Measurements from ENCODE around the gene KIF26B.
A peak's percentile ranks its signal among the peaks of the same experiment; 100 is the strongest.

Gene KIF26B

DNA sequence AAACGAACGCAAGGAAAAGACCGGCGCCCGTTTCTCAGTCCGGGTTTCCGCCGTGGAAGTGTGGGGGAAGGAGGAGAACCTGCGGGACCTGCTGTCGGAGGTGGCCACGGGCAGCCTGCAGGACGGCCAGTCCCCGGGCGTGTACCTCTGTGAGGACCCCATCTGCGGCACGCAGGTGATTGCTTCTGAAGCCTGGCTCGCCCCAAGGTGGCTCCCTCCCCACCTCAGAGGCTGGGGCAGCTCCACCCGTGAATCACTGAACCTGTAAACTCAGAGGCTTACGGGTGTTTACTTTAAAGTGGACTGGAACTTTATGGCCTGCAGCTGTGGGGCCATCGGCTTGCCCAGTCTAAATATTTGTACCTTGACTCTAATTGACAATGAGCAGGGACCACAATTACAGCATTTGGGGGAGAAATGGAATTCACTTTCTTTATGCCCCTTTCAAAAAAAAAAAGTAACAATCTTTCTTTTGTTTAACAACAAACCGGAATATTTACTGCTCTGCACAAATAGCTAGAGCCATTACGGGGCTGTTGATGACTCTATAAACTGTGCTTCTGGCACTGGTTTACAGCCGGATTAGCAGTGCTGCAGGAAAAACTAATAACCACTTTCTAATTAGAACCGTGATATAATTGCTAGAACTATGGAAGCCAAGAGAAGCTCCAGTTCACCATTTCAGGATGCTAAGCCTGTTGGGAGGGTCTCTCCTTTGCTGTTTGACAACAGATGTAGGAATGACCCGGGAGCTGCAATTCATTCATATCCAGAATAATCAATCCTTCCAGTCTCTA is 454.8 kb downstream of the KIF26B start:
- peak; percentile 40 for DNase-seq

DNA sequence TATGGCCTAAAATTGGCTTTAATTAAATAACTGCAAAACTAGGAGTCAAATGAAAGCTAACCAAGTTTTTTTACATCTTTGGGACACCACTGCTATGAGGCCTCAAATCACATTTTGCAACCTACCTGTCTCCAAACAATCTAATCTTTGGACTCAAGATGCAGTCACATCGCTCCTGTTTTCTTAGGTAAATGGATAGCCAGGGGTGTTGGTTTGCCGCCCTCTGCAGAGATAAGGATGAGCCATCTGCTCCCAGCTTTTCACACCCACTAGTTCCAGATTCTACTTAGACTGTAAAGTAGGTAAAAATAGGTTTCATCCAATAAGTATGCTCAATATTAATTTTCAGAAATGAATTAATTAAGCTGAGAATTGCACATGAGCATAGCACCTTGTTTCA is 456.5 kb downstream of the KIF26B start:
- DNase-seq, result no peak

- no peak for DNase-seq
Measured at GRCh38 chr1:245614476-245614875, 459.7 kb downstream of the KIF26B start.

GRCh38 chr1:245615001-245615400 is 460.2 kb downstream of the KIF26B start:
- no peak for DNase-seq

GRCh38 chr1:245621589-245621988 is 466.8 kb downstream of the KIF26B start:
- no peak for DNase-seq

GRCh38 chr1:245622332-245623014 is 467.7 kb downstream of the KIF26B start:
- DNase-seq, result no peak

DNA sequence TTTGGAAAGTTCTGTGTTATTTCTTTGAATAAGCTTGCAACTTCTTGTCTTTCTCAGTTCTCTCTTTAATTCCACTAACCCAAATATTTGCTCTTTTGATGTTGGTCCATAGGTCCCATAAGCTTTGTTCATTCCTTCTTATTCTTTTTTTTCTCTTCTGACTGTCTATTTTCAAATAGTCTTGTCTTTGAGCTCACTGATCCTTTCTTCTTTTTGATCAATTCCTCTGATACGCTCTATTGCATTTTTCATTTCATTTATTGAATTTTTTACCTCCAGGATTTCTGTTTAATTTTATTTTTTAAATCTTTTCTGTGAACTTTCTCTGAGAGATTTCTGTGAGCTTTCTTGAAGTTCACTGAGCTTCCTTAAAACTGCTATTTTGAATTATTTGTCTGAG is 486.6 kb downstream of the KIF26B start:
- DNase-seq, result no peak

DNA sequence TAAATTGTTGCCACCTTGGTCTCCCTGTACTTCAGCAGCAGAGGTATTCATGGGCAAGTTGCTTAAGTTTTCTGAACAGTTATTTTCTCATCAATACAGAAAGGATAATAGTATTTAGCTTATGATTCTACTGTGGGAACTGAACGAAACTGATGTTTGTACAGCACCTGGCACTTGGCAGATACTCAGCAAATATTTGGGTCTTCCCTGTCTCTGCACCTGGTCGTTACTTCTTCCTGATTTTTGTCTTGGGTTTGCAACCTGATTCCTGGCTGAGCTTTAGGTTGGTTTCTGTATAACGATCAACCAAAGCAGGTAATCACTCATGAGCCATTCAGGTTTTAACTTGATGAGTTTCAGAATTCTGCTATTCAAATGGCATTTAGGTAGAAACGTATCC is 490.6 kb downstream of the KIF26B start:
- DNase-seq, result peak; percentile 62

DNA sequence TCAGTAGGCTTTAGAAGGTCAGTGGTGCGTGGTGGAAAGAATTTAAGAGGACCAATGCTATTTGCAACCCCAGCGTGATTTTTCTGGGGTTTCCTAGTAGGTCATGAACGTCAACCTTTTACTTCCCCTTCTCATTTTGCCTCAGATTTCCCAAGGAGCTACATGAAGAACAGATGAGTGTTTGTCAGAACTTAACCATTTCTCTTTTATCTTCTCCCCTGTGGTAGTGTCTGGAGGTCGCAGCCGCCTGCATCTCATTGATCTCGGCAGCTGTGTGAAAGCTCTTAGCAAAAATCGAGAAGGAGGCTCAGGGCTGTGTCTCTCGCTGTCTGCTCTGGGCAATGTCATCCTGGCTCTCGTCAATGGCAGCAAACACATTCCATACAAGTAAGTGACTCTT is 491.1 kb downstream of the KIF26B start:
- no peak for DNase-seq

DNA sequence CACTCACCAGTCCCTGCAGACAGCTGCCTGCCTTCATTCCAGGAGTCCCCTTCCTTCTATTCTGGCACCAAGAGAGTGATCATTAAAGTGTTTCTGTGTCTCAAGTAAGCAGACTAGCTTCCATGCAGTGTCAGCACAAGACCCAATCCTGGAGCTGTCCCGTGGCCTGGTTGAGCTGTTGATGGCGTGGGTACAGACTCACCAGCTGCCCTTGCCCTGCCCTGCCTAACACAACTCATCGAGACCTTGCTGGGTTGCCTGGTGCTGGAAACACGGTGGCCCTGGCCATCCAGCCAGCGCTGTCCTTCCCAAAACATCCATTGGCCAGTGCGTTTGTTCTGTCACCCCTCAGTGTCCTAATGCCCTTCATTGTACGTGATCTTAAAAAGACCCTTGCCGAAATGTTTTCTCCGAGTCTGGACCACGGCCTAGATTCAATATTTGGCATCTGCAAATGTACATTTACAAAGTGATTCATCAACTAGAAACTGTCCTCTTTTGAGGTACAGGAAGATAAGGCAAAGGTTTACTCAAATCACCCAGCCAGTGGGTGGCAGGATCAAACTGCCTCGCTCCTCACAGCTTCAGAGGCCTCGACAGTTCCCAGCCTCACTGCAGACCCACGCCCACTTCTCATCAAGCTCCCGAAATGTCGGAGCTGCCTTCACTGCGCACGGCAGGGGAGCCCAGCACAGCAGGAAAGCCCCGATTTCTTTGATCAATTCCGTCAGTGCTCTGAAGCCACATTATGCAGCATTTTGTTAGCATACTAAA is 494.2 kb downstream of the KIF26B start:
- DNase-seq, result no peak

- DNase-seq, result no peak
Measured at GRCh38 chr1:245649666-245650065, 494.9 kb downstream of the KIF26B start.

DNA sequence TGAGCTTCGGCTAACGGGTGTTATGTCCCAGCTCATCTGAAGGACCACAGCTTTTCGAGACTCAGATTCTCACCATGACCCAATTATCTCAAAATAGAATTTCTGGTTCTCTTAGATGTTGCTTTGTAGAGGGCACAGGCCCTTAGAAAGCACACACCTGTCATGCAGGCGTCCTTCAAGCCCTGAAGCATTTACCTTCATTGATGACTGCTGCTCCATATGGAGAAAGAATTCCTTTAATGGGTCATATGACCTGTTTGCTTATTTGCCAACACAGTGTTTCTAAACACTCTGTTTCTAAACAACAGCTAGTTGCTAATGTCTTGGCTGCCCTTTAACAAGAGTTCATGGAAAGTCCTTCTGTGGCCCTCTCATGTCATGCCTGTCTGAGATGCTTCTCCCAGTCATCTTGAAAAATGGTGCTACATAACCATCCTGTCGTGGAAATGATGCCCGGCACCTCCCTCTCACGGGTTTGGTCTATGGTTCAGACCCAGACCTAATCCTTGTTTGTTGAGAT is 495.7 kb downstream of the KIF26B start:
- no peak for DNase-seq

DNA sequence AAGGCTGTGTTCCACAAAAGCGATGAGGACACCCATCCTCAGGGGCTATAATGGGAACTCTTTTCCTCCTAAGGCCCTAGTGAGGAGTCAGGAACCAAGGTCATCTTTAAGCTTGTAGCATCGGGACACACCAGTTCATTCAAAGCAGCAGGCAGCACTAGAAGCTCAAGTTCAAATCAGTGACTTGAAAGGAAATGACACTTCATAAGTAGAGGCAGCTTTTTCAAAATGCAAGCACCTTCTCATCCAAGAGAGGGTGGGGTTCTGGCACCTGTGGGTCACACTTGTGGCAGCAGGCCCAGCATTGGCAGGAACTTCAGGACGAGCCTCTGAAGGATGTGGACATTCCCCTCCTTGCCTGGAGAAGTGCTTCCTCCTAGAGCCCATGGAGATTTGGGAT is 496.3 kb downstream of the KIF26B start:
- no peak for DNase-seq

DNA sequence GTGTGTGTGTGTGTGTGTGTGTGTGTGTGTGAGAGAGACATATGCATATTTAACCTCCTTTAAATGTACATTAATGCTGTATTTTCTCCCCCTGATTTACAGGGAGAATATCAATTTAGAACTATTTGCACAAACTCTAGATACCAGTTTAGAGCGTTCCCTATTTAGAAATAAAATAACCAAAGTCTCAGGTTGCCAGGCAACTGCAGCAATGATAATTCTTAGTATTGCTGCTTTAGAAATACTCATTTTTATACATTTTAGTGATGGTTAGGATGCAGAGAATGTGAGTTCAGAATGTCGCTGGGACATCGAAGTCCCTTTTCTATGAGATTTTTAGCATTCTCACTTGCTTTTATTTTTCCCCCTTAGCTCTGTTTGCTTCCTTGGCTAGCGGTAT is 497.3 kb downstream of the KIF26B start:
- DNase-seq, result no peak

DNA sequence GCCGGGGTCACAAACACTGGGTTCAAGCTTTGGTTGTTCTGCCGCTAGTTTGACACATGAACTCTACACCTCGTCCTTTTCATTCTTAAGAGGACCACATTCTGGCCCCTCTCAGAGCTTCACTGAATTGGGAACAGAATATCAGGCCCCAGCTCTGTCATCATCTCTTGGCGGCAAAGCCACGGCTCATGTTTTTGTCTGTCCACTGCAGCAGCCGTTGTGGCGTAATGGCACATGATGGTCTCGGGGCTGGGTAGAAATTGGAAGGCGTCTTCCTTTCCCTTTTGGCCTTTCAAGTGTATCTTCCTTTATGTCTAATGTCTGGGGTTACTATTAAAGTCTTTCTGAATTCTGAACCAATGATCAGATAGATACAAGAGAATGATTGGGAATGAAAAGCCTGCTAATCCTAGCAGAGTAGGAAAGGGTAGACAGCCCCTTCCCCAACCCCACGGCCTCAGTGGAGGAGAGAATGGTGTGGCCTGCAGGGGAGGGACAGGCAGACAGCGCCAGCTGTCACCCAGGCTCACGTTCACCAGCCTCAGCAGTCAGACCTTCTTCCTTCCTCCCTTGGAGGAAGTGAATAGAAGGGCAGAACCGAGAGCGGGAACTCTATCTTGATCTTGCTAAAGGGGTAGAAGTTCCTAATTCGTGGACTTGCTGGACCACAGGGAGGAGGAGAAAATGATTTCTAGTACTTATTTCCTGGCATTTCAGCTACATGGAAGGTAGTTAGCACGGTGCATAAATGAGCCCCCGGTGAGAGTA is 498.1 kb downstream of the KIF26B start:
- no peak for DNase-seq

GRCh38 chr1:245654460-245655050 is 499.8 kb downstream of the KIF26B start:
- DNase-seq, result no peak

DNA sequence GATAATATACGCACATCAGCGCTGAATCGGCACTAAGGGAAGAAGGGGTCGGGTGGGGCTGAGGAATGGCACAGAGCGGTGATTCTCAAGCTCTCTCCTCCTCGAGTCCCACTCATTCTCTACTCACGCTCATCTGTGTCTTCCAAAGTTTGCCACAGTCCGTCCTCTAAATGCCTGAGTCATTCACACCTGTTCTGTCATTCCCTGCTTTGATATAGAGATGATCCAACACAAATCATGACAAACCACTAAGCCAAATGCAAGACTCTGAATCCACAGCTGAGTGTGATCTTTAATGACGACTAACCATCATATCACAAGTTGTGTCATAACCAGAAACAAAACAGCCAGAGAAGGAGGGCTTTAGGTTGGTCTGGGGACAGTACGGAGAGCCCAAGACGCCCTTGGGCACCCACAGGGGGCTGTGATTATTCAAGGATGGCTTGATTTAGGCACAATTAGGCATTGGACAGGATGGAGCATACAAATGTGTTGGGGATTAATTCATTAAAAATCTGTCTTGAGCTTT is 501.5 kb downstream of the KIF26B start:
- no peak for DNase-seq

GRCh38 chr1:245657371-245657770 is 502.6 kb downstream of the KIF26B start:
- no peak for DNase-seq

GRCh38 chr1:245663373-245663772 is 508.6 kb downstream of the KIF26B start:
- DNase-seq, result no peak

DNA sequence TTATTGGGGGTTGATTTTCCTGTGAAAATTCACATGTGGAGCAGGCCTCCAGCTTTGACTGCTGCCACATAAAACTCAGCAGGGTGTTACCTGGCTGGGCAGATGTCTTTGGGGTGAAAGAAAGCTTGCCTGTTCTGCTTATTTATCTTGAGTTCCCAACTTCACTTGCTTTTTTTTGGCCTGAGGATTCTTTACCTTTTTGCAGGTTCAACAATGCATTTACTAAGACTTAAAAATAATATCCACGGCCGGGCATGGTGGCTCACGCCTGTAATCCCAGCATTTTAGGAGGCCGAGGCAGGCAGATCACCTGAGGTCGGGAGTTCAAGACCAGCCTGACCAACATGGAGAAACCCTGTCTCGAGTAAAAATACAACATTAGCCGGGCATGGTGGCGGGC is 509.1 kb downstream of the KIF26B start:
- no peak for DNase-seq

DNA sequence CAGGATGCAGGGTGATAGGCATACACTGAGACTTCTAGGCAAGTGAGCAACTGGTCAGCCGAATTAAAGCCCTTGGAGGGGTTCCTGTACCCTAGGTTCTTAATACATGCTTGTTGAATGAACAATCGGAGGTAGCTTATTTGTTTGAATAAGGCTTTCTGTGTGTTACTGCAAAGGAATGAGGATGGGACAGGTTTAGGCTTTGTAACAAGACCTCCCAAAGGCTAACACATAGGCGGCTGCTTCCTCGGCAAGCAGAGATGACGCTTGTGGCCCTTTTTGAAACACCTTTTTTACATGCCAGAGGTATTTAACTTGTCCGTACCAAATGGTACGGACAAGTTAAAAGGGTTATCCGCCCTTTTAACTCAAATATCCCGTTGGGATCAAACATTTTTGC is 511.6 kb downstream of the KIF26B start:
- no peak for DNase-seq

- no peak for DNase-seq
Measured at GRCh38 chr1:245671349-245671748, 516.6 kb downstream of the KIF26B start.

Data from NCI-H510A treated with DMSO at 0.1 percent for 48 hours (cell line).